Activated naive CD8-positive, alpha-beta T cell treated with anti-CD3 and anti-CD28 coated beads, Interleukin-2, amount 50 U/mL, for 24 hours (primary cell): ENCODE measurements around the gene OGG1.

Experiments
- ATAC-seq: fragments of 150-1000 bp; cut with Tn5 transposase; one replicate; pipeline ENCODE4 v1.10.0; 2021
- DNase-seq: peaks from one replicate; pipeline ENCODE4 v3.0.0; 2021
- H3K27ac Mint-ChIP-seq: one replicate; pipeline ENCODE4 v1.8.0; 2021; ENCODE audit warnings: mild to moderate bottlenecking, mixed read lengths
- H3K27me3 Mint-ChIP-seq: one replicate; pipeline ENCODE4 v1.8.0; 2021; ENCODE audit warnings: mixed read lengths
- H3K36me3 Mint-ChIP-seq: one replicate; pipeline ENCODE4 v1.8.0; 2021; ENCODE audit warnings: low read depth, mixed read lengths
- H3K4me1 Mint-ChIP-seq: one replicate; pipeline ENCODE4 v1.8.0; 2021; ENCODE audit warnings: mixed read lengths
- H3K4me3 Mint-ChIP-seq: one replicate; pipeline ENCODE4 v1.8.0; 2021; ENCODE audit warnings: mild to moderate bottlenecking, moderate library complexity, mixed read lengths
- H3K9me3 Mint-ChIP-seq: one replicate; pipeline ENCODE4 v1.8.0; 2021; ENCODE audit warnings: mixed read lengths

Gene OGG1

GRCh38 chr3:9781551-9781950 is 31.8 kb downstream of the OGG1 start:
- Mint-ChIP-seq H3K9me3 (no peaks in the 10 kb centered on the region), H3K36me3 (peaks cover 52% of the 10 kb centered on the region), H3K27ac (no peak overlapping the region), H3K4me3 (no peak overlapping the region), H3K27me3 (no peaks in the 10 kb centered on the region), H3K4me1 (peaks cover 68% of the 10 kb centered on the region)
- no peak for ATAC-seq
- no peak for DNase-seq

DNA sequence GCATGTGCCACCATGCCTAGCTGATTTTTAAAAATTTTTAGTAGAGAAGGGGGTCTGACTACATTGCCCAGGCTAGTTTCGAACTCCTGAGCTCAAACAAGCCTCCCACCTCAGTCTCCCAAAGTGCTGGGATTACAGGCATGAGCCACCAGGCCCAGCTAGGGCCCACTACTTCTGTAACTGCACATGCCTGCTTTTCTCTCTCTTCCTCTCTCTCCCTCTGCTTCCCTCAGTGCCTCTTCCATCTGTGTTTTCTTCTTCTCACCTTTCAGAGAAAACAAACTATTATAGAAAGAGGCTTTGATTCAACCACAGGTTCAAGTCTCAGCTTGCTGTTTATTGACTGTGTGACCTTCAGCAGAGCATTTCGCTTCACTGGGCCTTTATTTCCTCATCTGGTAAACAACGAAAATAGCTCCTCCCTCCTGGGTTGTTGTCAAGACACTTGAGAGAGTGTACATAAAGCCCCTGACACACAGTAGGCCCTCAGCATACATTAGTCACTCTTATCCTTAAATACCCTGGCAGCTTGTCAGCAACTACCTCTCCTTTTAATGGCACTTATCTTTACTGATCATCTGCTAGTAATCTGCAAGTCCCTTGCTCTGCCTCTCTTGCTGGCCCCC is 32.3 kb downstream of the OGG1 start:
- peaks cover 55% of the 10 kb centered on the region for H3K36me3 Mint-ChIP-seq

DNA sequence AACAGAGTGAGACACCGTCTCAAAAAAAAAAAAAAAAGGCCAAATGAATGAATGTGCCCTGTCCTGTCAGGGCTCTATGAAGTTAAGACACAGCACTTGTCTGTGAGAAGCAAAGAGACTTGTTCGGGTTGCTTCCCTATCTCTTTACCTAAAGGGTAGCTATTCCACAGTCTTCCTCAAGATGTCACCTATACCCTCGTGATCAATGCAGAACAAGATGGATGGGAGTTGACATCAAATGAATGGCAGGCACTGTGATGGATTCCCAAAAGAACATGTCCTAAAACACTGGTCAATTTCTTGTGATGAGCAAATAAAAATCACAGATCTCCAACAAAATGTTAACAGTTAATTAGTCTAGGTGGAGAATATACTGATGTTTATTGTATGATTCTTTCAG is 33.0 kb downstream of the OGG1 start:
- no peak overlapping the region for H3K27ac Mint-ChIP-seq
- no peak for ATAC-seq
- H3K4me3 Mint-ChIP-seq, result no peak overlapping the region
- peaks cover 62% of the 10 kb centered on the region for H3K36me3 Mint-ChIP-seq
- H3K4me1 Mint-ChIP-seq, result peaks cover 68% of the 10 kb centered on the region
- no peaks in the 10 kb centered on the region for H3K27me3 Mint-ChIP-seq
- no peak for DNase-seq
- H3K9me3 Mint-ChIP-seq, result no peaks in the 10 kb centered on the region

More for the DNA sequence above, 32.3 kb downstream of the OGG1 start:
- Mint-ChIP-seq H3K9me3 (no peaks in the 10 kb centered on the region), H3K4me3 (no peak overlapping the region), H3K27me3 (no peaks in the 10 kb centered on the region), H3K4me1 (peaks cover 68% of the 10 kb centered on the region), H3K27ac (peak overlapping the region; percentile 62)
- DNase-seq (no peak), ATAC-seq (no peak)

DNA sequence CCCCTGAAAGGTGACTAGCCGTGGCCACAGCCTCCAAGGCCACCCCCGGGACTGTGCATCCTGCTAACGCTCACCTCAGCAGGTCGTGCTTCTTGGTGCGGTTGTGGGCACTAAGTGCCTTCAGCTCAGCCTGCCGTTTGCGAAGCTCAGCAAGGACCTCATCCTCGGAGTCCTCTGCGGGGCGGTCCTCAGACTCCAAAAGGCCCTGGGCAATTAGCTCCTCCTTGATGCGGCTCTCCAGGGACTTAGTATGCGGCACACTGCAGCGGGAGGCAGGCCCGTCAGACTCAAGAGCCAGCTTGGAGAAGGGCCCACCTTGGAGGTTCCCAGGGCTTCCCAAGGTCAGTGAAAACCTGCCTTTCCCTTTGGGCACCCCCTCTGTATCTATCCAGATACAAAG is 34.2 kb downstream of the OGG1 start:
- Mint-ChIP-seq H3K27me3 (no peaks in the 10 kb centered on the region), H3K4me3 (no peak overlapping the region), H3K4me1 (peaks cover 65% of the 10 kb centered on the region), H3K27ac (no peak overlapping the region), H3K36me3 (peaks cover 64% of the 10 kb centered on the region), H3K9me3 (no peaks in the 10 kb centered on the region)
- no peak for DNase-seq
- ATAC-seq, result no peak

DNA sequence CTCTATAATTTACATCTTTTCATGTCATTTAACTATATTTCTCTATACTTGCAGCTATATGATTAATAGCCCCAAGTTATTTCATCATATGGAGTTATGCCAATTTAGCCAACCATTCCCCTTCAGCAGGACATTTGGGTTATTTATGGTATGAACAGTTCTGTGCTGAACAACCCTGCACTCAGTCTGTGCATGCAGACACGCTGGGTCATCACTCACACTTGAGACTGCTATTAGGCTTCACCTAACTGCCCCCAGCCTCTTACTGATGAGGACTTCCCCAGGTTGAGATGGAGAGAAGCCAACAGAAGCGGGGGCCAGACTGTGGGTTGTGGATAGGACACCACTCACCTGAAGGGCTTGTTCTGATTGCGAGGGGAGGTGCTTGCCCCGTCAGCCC is 35.2 kb downstream of the OGG1 start:
- DNase-seq (no peak), ATAC-seq (no peak)
- Mint-ChIP-seq H3K4me1 (peaks cover 61% of the 10 kb centered on the region), H3K36me3 (peaks cover 69% of the 10 kb centered on the region), H3K27me3 (no peaks in the 10 kb centered on the region), H3K27ac (no peak overlapping the region), H3K9me3 (no peaks in the 10 kb centered on the region), H3K4me3 (no peak overlapping the region)

- ATAC-seq (no peak), DNase-seq (no peak)
- Mint-ChIP-seq H3K9me3 (no peaks in the 10 kb centered on the region), H3K4me1 (peaks cover 61% of the 10 kb centered on the region), H3K36me3 (peaks cover 69% of the 10 kb centered on the region), H3K27me3 (no peaks in the 10 kb centered on the region), H3K27ac (no peak overlapping the region), H3K4me3 (no peak overlapping the region)
Observed at GRCh38 chr3:9785602-9786001, 35.9 kb downstream of the OGG1 start.

- DNase-seq (no peak), ATAC-seq (no peak)
- Mint-ChIP-seq H3K27me3 (no peaks in the 10 kb centered on the region), H3K36me3 (peaks cover 65% of the 10 kb centered on the region), H3K4me1 (peaks cover 60% of the 10 kb centered on the region), H3K27ac (peak overlapping the region; percentile 35), H3K9me3 (no peaks in the 10 kb centered on the region), H3K4me3 (no peak overlapping the region)
Observed at GRCh38 chr3:9786209-9786739, 36.5 kb downstream of the OGG1 start.

GRCh38 chr3:9786825-9787669 is 37.3 kb downstream of the OGG1 start:
- peaks cover 64% of the 10 kb centered on the region for H3K4me1 Mint-ChIP-seq
- ATAC-seq, result no peak
- no peak for DNase-seq
- H3K9me3 Mint-ChIP-seq, result no peaks in the 10 kb centered on the region
- H3K27ac Mint-ChIP-seq, result peak overlapping the region; percentile 90
- H3K27me3 Mint-ChIP-seq, result no peaks in the 10 kb centered on the region
- peaks cover 65% of the 10 kb centered on the region for H3K36me3 Mint-ChIP-seq
- H3K4me3 Mint-ChIP-seq, result peak overlapping the region; percentile 52

DNA sequence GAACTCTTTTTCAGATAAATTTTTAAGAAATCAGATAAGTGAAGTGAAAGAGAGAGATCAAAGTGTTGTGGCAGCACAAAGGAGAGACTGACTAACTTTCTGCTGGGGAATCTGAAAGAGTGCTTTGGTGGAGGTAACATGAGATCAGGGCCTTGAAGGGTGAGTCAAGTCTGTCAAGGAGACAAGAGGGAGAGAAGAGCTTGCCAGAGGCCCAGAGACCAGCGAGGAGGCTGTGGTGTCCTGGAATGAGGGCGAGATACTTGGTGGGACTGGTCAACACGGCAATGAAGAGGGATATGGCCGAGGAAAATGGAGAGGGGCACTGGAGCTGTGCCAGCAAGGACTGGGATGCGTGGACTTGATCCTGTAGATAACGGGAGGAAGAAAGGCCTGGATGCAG is 38.0 kb downstream of the OGG1 start:
- peak overlapping the region; percentile 90 for H3K27ac Mint-ChIP-seq
- peak; percentile 65 for ATAC-seq
- no peaks in the 10 kb centered on the region for H3K27me3 Mint-ChIP-seq
- peaks cover 60% of the 10 kb centered on the region for H3K36me3 Mint-ChIP-seq
- H3K4me1 Mint-ChIP-seq, result peaks cover 59% of the 10 kb centered on the region
- H3K4me3 Mint-ChIP-seq, result peak overlapping the region; percentile 52
- H3K9me3 Mint-ChIP-seq, result no peaks in the 10 kb centered on the region
- peak; percentile 23 for DNase-seq

GRCh38 chr3:9791127-9791526 is 41.4 kb downstream of the OGG1 start:
- Mint-ChIP-seq H3K27ac (no peak overlapping the region), H3K27me3 (no peaks in the 10 kb centered on the region), H3K36me3 (peaks cover 59% of the 10 kb centered on the region), H3K9me3 (no peaks in the 10 kb centered on the region), H3K4me1 (peaks cover 77% of the 10 kb centered on the region), H3K4me3 (peak overlapping the region; percentile 99)
- no peak for DNase-seq
- no peak for ATAC-seq

DNA sequence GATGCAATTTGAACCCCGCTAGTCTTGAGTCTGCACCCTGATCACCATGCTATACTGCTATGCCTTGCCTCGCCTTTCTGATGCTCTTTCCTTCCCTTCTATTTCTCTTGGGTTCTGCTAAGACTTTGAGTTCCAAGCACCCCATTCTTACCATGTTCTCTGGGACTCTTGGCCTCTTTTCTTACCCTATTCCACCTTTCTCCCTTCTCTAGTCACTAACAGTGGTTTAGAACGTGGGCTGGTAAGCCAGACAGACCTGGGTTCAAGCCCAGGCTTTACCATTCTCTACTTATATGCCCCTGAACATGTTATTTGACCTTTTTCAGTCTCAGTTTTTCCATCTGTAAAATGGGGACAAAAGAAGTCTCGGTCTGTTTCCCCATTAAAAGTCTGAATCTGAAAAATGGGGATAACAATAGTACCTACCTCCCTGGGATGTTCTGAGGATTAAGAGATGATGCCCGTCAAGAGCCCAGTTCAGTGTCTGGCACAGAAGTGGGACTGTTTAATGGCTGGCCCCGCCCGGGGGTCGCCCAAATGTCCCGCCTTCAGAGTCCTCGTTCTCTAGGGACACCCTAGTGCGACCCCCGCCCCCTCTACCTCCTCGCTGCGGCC is 42.1 kb downstream of the OGG1 start:
- peak overlapping the region; percentile 99 for H3K4me3 Mint-ChIP-seq
- H3K4me1 Mint-ChIP-seq, result peaks cover 74% of the 10 kb centered on the region
- peaks cover 55% of the 10 kb centered on the region for H3K36me3 Mint-ChIP-seq
- H3K9me3 Mint-ChIP-seq, result no peaks in the 10 kb centered on the region
- H3K27ac Mint-ChIP-seq, result peak overlapping the region; percentile 100
- no peaks in the 10 kb centered on the region for H3K27me3 Mint-ChIP-seq
- no peak for ATAC-seq
- no peak for DNase-seq

DNA sequence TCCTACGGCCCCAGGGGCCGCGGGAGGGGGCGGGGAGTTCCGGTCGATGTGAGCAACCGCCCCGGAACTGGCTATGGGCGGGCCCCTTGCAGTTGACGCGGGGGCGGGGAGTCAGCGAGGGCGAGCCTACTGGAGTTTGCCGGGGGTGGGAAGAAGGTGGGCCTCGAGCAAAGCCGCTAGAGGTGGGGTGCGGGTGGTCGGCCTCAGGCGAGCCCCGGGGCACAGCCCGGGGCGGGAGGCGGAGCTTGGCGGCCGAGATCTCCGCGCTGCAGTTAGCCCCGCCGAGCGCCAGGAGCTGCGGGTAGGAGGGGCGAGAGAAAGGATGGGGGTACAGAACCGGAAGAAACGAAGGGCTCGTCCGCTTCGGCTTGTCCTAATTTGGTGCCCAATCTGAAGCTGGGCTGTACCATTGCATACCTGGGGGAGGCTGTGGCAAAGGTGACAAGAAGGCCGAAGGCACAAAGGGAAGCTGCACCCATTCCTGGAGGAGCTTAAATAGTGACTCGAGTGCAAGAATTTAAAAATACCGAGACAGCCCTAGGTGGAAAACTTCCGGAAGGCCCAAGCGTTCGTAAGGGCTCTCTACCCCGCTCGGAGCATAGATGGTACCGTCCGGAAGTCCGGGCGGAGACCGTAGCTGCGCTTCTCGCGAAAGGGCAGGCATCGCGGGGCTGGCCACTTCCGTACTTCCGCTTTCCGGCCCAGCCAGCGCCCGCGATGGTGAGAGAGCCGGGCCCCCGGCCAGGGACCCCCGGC is 42.8 kb downstream of the OGG1 start, which contains the start of the genes ARPC4 and TADA3:
Gene ARPC4 (plus strand): TSS at position 678 of the 756 bp plus-strand sequence. CDS start 40 bp downstream, at position 718.
Gene TADA3 (minus strand): TSS at position 69 of the 756 bp plus-strand sequence. CDS start 1,007 bp downstream, outside the sequence.
- Mint-ChIP-seq H3K4me3 (peak within 1 kb of the TSS; percentile 99), H3K4me1 (peaks cover 74% of the 10 kb centered on the region), H3K27me3 (no peaks in the 10 kb centered on the region), H3K27ac (peak within 1 kb of the TSS; percentile 100), H3K9me3 (no peaks in the 10 kb centered on the region), H3K36me3 (peaks cover 57% of the 10 kb centered on the region)
- ATAC-seq (peak; percentile 84), DNase-seq (peak; percentile 92)

DNA sequence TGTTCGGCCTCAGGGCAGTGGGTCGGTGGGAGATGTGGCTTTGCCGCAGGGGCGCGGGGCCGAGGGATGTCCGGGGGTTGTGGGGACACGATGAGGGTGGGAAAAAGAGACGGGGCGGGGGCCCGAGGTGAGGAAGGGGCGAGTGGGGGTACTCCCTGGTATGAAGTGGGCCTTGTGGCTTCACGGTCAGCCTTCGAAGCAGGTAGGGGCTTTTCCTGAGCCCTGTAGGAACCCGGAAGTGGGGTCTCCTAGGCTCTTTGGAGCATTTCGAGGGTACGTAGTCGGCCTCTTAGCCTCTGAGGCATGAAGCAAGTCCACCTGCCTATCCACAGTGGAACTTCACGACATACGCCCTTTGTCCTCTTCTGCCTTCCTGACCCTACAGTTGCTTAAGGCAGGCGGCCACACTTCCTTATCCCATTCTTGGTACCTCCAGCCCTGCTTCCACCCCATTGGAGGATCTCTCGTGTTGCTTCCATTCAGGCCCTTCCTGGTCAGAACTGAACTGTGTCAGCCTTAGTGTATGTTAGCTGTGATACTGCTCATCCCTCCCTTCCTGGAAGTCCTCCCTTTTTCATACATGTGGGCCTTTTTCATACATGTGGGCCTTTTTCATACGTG is 43.5 kb downstream of the OGG1 start:
- Mint-ChIP-seq H3K4me3 (peak overlapping the region; percentile 99), H3K27ac (peak overlapping the region; percentile 100), H3K36me3 (peaks cover 61% of the 10 kb centered on the region), H3K27me3 (no peaks in the 10 kb centered on the region), H3K4me1 (peaks cover 69% of the 10 kb centered on the region), H3K9me3 (no peaks in the 10 kb centered on the region)
- DNase-seq (peak; percentile 38), ATAC-seq (peak; percentile 29)
